Measurements from ENCODE around the gene HES1. TPM values are rescaled to one million over a fixed set of nuclear protein-coding genes. Genes with fewer than 3 reads are reported as not detected.

Gene HES1
- total and polyA plus RNA-seq, 8 donors = 4.7 to 101 (median 42.2) TPM

- Histone ChIP-seq H3K27ac (peak overlapping the region in 4 of 5 donors; percentile 10 to 68 (median 52)), H3K4me1 (peaks cover 14 to 41% (median 25%) of the 10 kb centered on the region in 4 donors), H3K36me3 (no peaks in the 10 kb centered on the region), H3K4me3 (no peak overlapping the region), H3K9me3 (no peaks in the 10 kb centered on the region), H3K27me3 (peaks cover 0 to 5% (median 0%) of the 10 kb centered on the region in 3 donors)
- DNase-seq = no peak
- intact Hi-C loops (cut with DNase I; ENCODE audit: low total_unique reads) = no loop called here
- TF ChIP-seq EP300 (IDR thresholded peaks at IDR 0.05) = no peak
- TF ChIP-seq POLR2AphosphoS5 (IDR thresholded peaks at IDR 0.05) = no peak
- TF ChIP-seq CTCF (IDR thresholded peaks at IDR 0.05) = no peak
- no peak for TF ChIP-seq POLR2A (IDR thresholded peaks at IDR 0.05)
- 81 to 86% (median 84%) methylated on average over 13 of the region's 13 CpGs for WGBS, 5 donors
Measured at GRCh38 chr3:194120789-194121770, 14.9 kb upstream of the HES1 start.

- peak in 1 of 2 donors; percentile 64 for DNase-seq
- intact Hi-C loops (cut with DNase I; ENCODE audit: low total_unique reads) = no loop called here
- 45 to 62% (median 53%) methylated on average over 8 of the region's 8 CpGs for WGBS, 5 donors
- H3K27ac ChIP-seq = peak overlapping the region in 4 of 5 donors; percentile 28 to 68 (median 52)
- H3K27me3 ChIP-seq = peaks cover 0 to 5% (median 0%) of the 10 kb centered on the region in 3 donors
- no peaks in the 10 kb centered on the region for H3K9me3 ChIP-seq
- H3K36me3 ChIP-seq = no peaks in the 10 kb centered on the region
- H3K4me3 ChIP-seq = no peak overlapping the region
- no peak for TF ChIP-seq EP300 (IDR thresholded peaks at IDR 0.05)
- no peak for TF ChIP-seq POLR2AphosphoS5 (IDR thresholded peaks at IDR 0.05)
- TF ChIP-seq POLR2A (IDR thresholded peaks at IDR 0.05) = no peak
- TF ChIP-seq CTCF (IDR thresholded peaks at IDR 0.05) = no peak
- peaks cover 11 to 37% (median 25%) of the 10 kb centered on the region in 4 donors for H3K4me1 ChIP-seq
Measured at GRCh38 chr3:194121891-194122631, 13.9 kb upstream of the HES1 start.

- whole genome bisulfite sequencing, 5 donors = 34 to 67% (median 41%) methylated on average over 6 of the region's 6 CpGs
- Histone ChIP-seq H3K9me3 (no peaks in the 10 kb centered on the region), H3K4me3 (no peak overlapping the region), H3K27me3 (peaks cover 0 to under 1% (median 0%) of the 10 kb centered on the region in 3 donors), H3K27ac (peak overlapping the region in 3 of 5 donors; percentile 23 to 37 (median 28)), H3K4me1 (peaks cover 5 to 30% (median 22%) of the 10 kb centered on the region in 4 donors), H3K36me3 (no peaks in the 10 kb centered on the region)
- DNase-seq = no peak
- intact Hi-C loops (cut with DNase I; ENCODE audit: low total_unique reads) = no loop called here
- no peak for TF ChIP-seq EP300 (IDR thresholded peaks at IDR 0.05)
- TF ChIP-seq POLR2AphosphoS5 (IDR thresholded peaks at IDR 0.05) = no peak
- no peak for TF ChIP-seq POLR2A (IDR thresholded peaks at IDR 0.05)
- no peak for TF ChIP-seq CTCF (IDR thresholded peaks at IDR 0.05)
Measured at GRCh38 chr3:194123726-194124125, 12.2 kb upstream of the HES1 start.

- peak in 1 of 2 donors; percentile 43 for DNase-seq
- H3K9me3 ChIP-seq = no peaks in the 10 kb centered on the region
- peaks cover 5 to 35% (median 23%) of the 10 kb centered on the region in 4 donors for H3K4me1 ChIP-seq
- H3K4me3 ChIP-seq = no peak overlapping the region
- intact Hi-C loops (cut with DNase I; ENCODE audit: low total_unique reads) = no loop called here
- no peaks in the 10 kb centered on the region for H3K36me3 ChIP-seq
- peak overlapping the region in 3 of 5 donors; percentile 23 to 37 (median 28) for H3K27ac ChIP-seq
- no peak for TF ChIP-seq CTCF (IDR thresholded peaks at IDR 0.05)
- TF ChIP-seq POLR2AphosphoS5 (IDR thresholded peaks at IDR 0.05) = no peak
- TF ChIP-seq POLR2A (IDR thresholded peaks at IDR 0.05) = no peak
- no peak for TF ChIP-seq EP300 (IDR thresholded peaks at IDR 0.05)
- WGBS, 5 donors = 40 to 67% (median 46%) methylated on average over 4 of the region's 4 CpGs
- peaks cover 0 to 5% (median 0%) of the 10 kb centered on the region in 3 donors for H3K27me3 ChIP-seq
Measured at GRCh38 chr3:194124193-194124592, 11.8 kb upstream of the HES1 start.
